NCI-H1417 treated with DMSO at 0.1 percent for 48 hours (cell line): ENCODE data around the gene ZNHIT1.

ENCODE experiments used
- DNase-seq: peaks from one replicate; lab custom pipeline; 2025; lab: John Stamatoyannopoulos, UW

ZNHIT1 gene

GRCh38 chr7:101218236-101219125, 516 bp downstream of the ZNHIT1 start:
- no peak for DNase-seq

- DNase-seq = no peak
These were observed 2.3 kb downstream of the ZNHIT1 start for GRCh38 chr7:101220295-101220694.

- DNase-seq = no peak
These were observed 4.4 kb downstream of the ZNHIT1 start for GRCh38 chr7:101222275-101222830.

GRCh38 chr7:101223528-101223927, 5.6 kb downstream of the ZNHIT1 start:
- DNase-seq = no peak

GRCh38 chr7:101225650-101226049, 7.7 kb downstream of the ZNHIT1 start:
- DNase-seq = no peak

GRCh38 chr7:101226721-101227120, 8.8 kb downstream of the ZNHIT1 start:
- DNase-seq = no peak

GRCh38 chr7:101231644-101232043, 13.7 kb downstream of the ZNHIT1 start:
- no peak for DNase-seq

GRCh38 chr7:101232141-101232850, 14.3 kb downstream of the ZNHIT1 start:
- DNase-seq = no peak

GRCh38 chr7:101233907-101234547, 16.1 kb downstream of the ZNHIT1 start:
- DNase-seq = no peak

GRCh38 chr7:101234636-101235035, 16.7 kb downstream of the ZNHIT1 start:
- DNase-seq = no peak

GRCh38 chr7:101235050-101235449, 17.1 kb downstream of the ZNHIT1 start:
- no peak for DNase-seq

GRCh38 chr7:101235522-101235921, 17.6 kb downstream of the ZNHIT1 start:
- no peak for DNase-seq

- DNase-seq = no peak
These were observed 18.4 kb downstream of the ZNHIT1 start for GRCh38 chr7:101236292-101236835.

GRCh38 chr7:101237206-101238067, 19.5 kb downstream of the ZNHIT1 start, which contains the start of gene CLDN15:
TSS of gene CLDN15 (minus strand) at chr7:101237802. CDS start at chr7:101237581, 221 bp downstream.
- no peak for DNase-seq

GRCh38 chr7:101238226-101239182, 20.5 kb downstream of the ZNHIT1 start:
- no peak for DNase-seq

GRCh38 chr7:101239191-101239950, 21.4 kb downstream of the ZNHIT1 start:
- no peak for DNase-seq

- DNase-seq = no peak
These were observed 21.9 kb downstream of the ZNHIT1 start for GRCh38 chr7:101239951-101240220.

GRCh38 chr7:101240226-101241014, 22.5 kb downstream of the ZNHIT1 start:
- DNase-seq = no peak

- DNase-seq = no peak
These were observed 23.0 kb downstream of the ZNHIT1 start for GRCh38 chr7:101241015-101241363.
